Lower leg skin (tissue), 4 donors: Measurements from ENCODE around the gene GPR21. TPM values are rescaled to one million over a fixed set of nuclear protein-coding genes. Genes with fewer than 3 reads are reported as not detected.

Experiments used
- DNase-seq, 2 donors: peaks; one replicate each; pipeline ENCODE4 v3.0.0-alpha.2; 2019; ENCODE audit warnings: low spot score in 2 of 2
- H3K4me3 ChIP-seq: fragments of 200-600 bp; sonication (generic); 2 replicates; pipeline ENCODE4 v1.5.1; 2017; ENCODE audit warnings: mild to moderate bottlenecking, low read depth; ENCODE audit not compliant: poor library complexity, severe bottlenecking
- CTCF ChIP-seq, 3 donors: fragments of 450-650 bp; IDR thresholded peaks; one replicate each; pipeline ENCODE4 v1.5.1; 2016; ENCODE audit warnings: antibody characterized with exemption in 3 of 3, mild to moderate bottlenecking in 3 of 3, moderate library complexity in 2 of 3
- POLR2A ChIP-seq, 2 donors: fragments of 450-650 bp; IDR thresholded peaks; one replicate each; pipeline ENCODE4 v1.6.1; 2016 to 2017; ENCODE audit warnings: antibody characterized with exemption in 2 of 2, mild to moderate bottlenecking in 1 of 2, moderate library complexity in 1 of 2
- WGBS, 2 donors: methylation state at CpG; one replicate each; pipeline ENCODE4 v1.1.5; 2018; 5-methylcytosine and 5-hydroxymethylcytosine counted together
- intact Hi-C: fragments of 100-400 bp; cut with DNase I; formaldehyde crosslinking; loops from one replicate; pipeline ENCODE4 v1.15.0; 2023; ENCODE audit warnings: low total_unique reads
- total RNA-seq, 4 donors: library from RNA; depleted of rRNA; stranded (reverse); fragments of >200 nt; gene quantifications; one replicate each; pipeline ENCODE4 v1.1.0, GENCODE V29; 2016

GPR21 gene
- total RNA-seq, 4 donors from 2014 or later: 1.3 to 2.7 TPM; not detected in 2

- TF ChIP-seq CTCF (IDR thresholded peaks at IDR 0.05) (no peak), POLR2A (IDR thresholded peaks at IDR 0.05) (no peak)
- WGBS, 2 donors: 95 to 97% methylated on average over 1 of the region's 1 CpG
- H3K4me3 ChIP-seq: no peak overlapping the region
- DNase-seq: no peak
- intact Hi-C loops: no loop called here
These were observed 7.0 kb upstream of the GPR21 start for GRCh38 chr9:123026425-123026824.

DNA sequence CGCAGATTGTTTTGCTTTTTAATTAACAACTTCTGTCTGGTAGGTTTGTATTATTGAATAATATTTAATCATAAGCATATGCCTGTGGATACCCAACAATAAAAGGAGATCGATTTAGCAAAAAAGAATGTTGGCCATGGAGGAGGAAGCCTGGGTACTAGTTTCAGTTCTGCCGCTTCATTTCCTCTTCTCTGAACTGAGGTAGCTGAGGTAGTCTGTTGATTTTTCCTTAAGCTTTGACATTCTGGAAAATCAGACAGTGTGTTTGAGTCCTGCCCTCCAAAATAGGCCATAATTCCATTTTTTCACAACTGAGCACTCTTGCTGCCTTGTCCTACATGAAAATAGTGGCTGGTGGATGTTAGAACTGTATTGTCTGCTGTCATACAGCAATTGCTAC is 6.0 kb upstream of the GPR21 start:
- WGBS, 2 donors: 56 to 62% methylated on average over 3 of the region's 3 CpGs
- no peak overlapping the region for H3K4me3 ChIP-seq
- intact Hi-C loops: no loop called here
- no peak for DNase-seq
- TF ChIP-seq CTCF (IDR thresholded peaks at IDR 0.05): no peak
- no peak for TF ChIP-seq POLR2A (IDR thresholded peaks at IDR 0.05)

DNA sequence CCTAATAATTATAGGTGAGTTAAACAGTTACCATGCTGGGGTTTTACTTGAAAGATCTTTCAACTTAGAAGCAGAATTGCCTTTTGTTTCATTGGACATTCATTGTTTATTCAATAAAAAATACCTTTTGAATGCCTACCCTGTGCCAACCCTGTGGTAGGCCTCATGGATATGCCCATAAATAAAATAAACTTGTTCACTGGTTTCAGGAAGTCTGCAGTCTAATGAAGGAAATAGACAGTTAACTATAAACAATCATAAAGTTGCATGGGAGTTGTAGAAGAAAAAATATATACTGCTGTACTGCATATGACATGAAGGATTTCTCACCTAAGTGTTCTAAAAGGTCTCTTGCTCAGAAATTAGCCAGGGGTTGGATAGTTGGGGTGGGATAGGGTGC is 5.3 kb upstream of the GPR21 start:
- DNase-seq: no peak

GRCh38 chr9:123028973-123029372 is 4.5 kb upstream of the GPR21 start:
- TF ChIP-seq POLR2A (IDR thresholded peaks at IDR 0.05) (no peak), CTCF (IDR thresholded peaks at IDR 0.05) (no peak)
- intact Hi-C loops: no loop called here
- H3K4me3 ChIP-seq: no peak overlapping the region
- DNase-seq: no peak
- 95 to 96% methylated on average over 3 of the region's 3 CpGs for WGBS, 2 donors

More for the DNA sequence above, 5.3 kb upstream of the GPR21 start:
- H3K4me3 ChIP-seq: no peak overlapping the region
- intact Hi-C loops: no loop called here
- TF ChIP-seq CTCF (IDR thresholded peaks at IDR 0.05): no peak
- TF ChIP-seq POLR2A (IDR thresholded peaks at IDR 0.05): no peak

- no peak for TF ChIP-seq POLR2A (IDR thresholded peaks at IDR 0.05)
- TF ChIP-seq CTCF (IDR thresholded peaks at IDR 0.05): no peak
- intact Hi-C loops: no loop called here
- no peak overlapping the region for H3K4me3 ChIP-seq
- WGBS, 2 donors: 84 to 88% methylated on average over 1 of the region's 1 CpG
- DNase-seq: no peak
These were observed 1.5 kb upstream of the GPR21 start for GRCh38 chr9:123031963-123032362.

- DNase-seq: no peak
- H3K4me3 ChIP-seq: no peak overlapping the region
- intact Hi-C loops: no loop called here
These were observed 566 bp downstream of the GPR21 start for GRCh38 chr9:123033864-123034601.

More at GRCh38 chr9:123033864-123034601, 566 bp downstream of the GPR21 start:
- 58 to 65% methylated on average over 8 of the region's 8 CpGs for WGBS, 2 donors
- TF ChIP-seq POLR2A (IDR thresholded peaks at IDR 0.05) (no peak), CTCF (IDR thresholded peaks at IDR 0.05) (no peak)
